ENCODE data around the gene DLK2.

- TF ChIP-seq TCF12 (IDR thresholded peaks at IDR 0.05) (no peak), TCF12 (CRISPR knock-in tag; IDR thresholded peaks at IDR 0.05) (no peak), EP300 (IDR thresholded peaks at IDR 0.05; ENCODE audit: low read depth in 2 of 2, low read length in 2 of 2) (no peak), EP300 (CRISPR knock-in tag; IDR thresholded peaks at IDR 0.05; ENCODE audit: borderline replicate concordance) (no peak), NR2C2 (CRISPR knock-in tag; IDR thresholded peaks at IDR 0.05; ENCODE audit: borderline replicate concordance) (no peak), CTCF (CRISPR knock-in tag; IDR thresholded peaks at IDR 0.05) (no peak)
These were observed 37.3 kb upstream of the DLK2 start for GRCh38 chr6:43492673-43493072.
